Vagina (tissue), 2 donors: ENCODE data around the gene CCL5. TPM values are rescaled to one million over a fixed set of nuclear protein-coding genes. Genes with fewer than 3 reads are reported as not detected.

Experiments used
- DNase-seq, 2 donors: peaks; one replicate each; pipeline ENCODE4 v3.0.0-alpha.2; 2017; ENCODE audit errors: extremely low spot score in 2 of 2
- H3K27ac ChIP-seq: fragments of 200-600 bp; sonication (generic); one replicate; pipeline ENCODE4 v1.5.1; 2019
- H3K27me3 ChIP-seq: fragments of 200-600 bp; sonication (generic); one replicate; pipeline ENCODE4 v1.5.1; 2019
- H3K36me3 ChIP-seq, 2 donors: fragments of 200-600 bp; sonication (generic); one replicate each; pipeline ENCODE4 v1.5.1; 2017 to 2019
- H3K4me1 ChIP-seq: fragments of 200-600 bp; sonication (generic); one replicate; pipeline ENCODE4 v1.5.1; 2019
- H3K4me3 ChIP-seq, 2 donors: fragments of 200-600 bp; sonication (generic); 1 replicate in 1 of 2; 2 replicates in 1 of 2; pipeline ENCODE4 v1.5.1; 2016 to 2019
- H3K9me3 ChIP-seq: fragments of 200-600 bp; sonication (generic); one replicate; pipeline ENCODE4 v1.5.1; 2019
- CTCF ChIP-seq, 3 experiments: fragments of 450-650 bp in 2 of 3; fragments of 200-600 bp in 1 of 3; sonication (generic) in 1 of 3; IDR thresholded peaks; one replicate each; pipeline ENCODE4 v1.5.1; 2017 to 2019; ENCODE audit warnings: antibody characterized with exemption in 3 of 3, mild to moderate bottlenecking in 2 of 3, moderate library complexity in 2 of 3
- POLR2A ChIP-seq, 2 donors: fragments of 450-650 bp; IDR thresholded peaks; one replicate each; pipeline ENCODE4 v1.6.1; 2017; ENCODE audit warnings: antibody characterized with exemption in 2 of 2, mild to moderate bottlenecking in 2 of 2, moderate library complexity in 2 of 2
- POLR2AphosphoS5 ChIP-seq, 2 donors: sonication (generic); formaldehyde crosslinking; IDR thresholded peaks; one replicate each; pipeline ENCODE4 v1.9.0; 2017; ENCODE audit warnings: antibody characterized with exemption in 2 of 2, mild to moderate bottlenecking in 2 of 2, low read depth in 1 of 2; ENCODE audit not compliant: insufficient read depth in 1 of 2
- intact Hi-C: fragments of 100-400 bp; cut with DNase I; formaldehyde crosslinking; loops from one replicate; pipeline ENCODE4 v1.15.1; 2023
- total RNA-seq: library from RNA; depleted of rRNA; stranded (reverse); fragments of >200 nt; gene quantifications from one replicate; pipeline ENCODE4 v1.2.3, GENCODE V29; 2016

Gene CCL5
- total RNA-seq, 1 donor from 2014 or later, result 4.9 TPM

GRCh38 chr17:35875072-35875799, 4.9 kb downstream of the CCL5 start:
- no peak for DNase-seq
- no peaks in the 10 kb centered on the region for H3K9me3 ChIP-seq
- no peaks in the 10 kb centered on the region for H3K27me3 ChIP-seq
- no peaks in the 10 kb centered on the region for H3K4me1 ChIP-seq
- H3K27ac ChIP-seq, result no peak overlapping the region
- no peaks in the 10 kb centered on the region for H3K36me3 ChIP-seq
- no peak overlapping the region for H3K4me3 ChIP-seq
- TF ChIP-seq POLR2AphosphoS5 (IDR thresholded peaks at IDR 0.05; ENCODE audit: insufficient read depth in 1 of 2, low read depth in 1 of 2) (no peak), CTCF (IDR thresholded peaks at IDR 0.05) (no peak), POLR2A (IDR thresholded peaks at IDR 0.05) (no peak)
- intact Hi-C loops, result no loop called here

GRCh38 chr17:35872196-35872980, 7.8 kb downstream of the CCL5 start:
- intact Hi-C loops, result no loop called here
- H3K4me1 ChIP-seq, result no peaks in the 10 kb centered on the region
- no peaks in the 10 kb centered on the region for H3K27me3 ChIP-seq
- H3K4me3 ChIP-seq, result no peak overlapping the region
- H3K27ac ChIP-seq, result no peak overlapping the region
- no peak for DNase-seq
- H3K9me3 ChIP-seq, result no peaks in the 10 kb centered on the region
- no peak for TF ChIP-seq POLR2AphosphoS5 (IDR thresholded peaks at IDR 0.05; ENCODE audit: insufficient read depth in 1 of 2, low read depth in 1 of 2)
- TF ChIP-seq POLR2A (IDR thresholded peaks at IDR 0.05), result no peak
- TF ChIP-seq CTCF (IDR thresholded peaks at IDR 0.05), result no peak
- no peaks in the 10 kb centered on the region for H3K36me3 ChIP-seq

- intact Hi-C loops, result no loop called here
These were observed 9.0 kb downstream of the CCL5 start for GRCh38 chr17:35870906-35871819.

GRCh38 chr17:35868737-35869136, 11.4 kb downstream of the CCL5 start, which contains the start of gene HEATR9:
Gene HEATR9, minus strand, starts transcription at chr17:35868891. Its CDS starts 149 bp downstream, at chr17:35868742.
- peaks cover 12% of the 10 kb centered on the region for H3K4me1 ChIP-seq
- no peak within 1 kb of the TSS for H3K4me3 ChIP-seq
- intact Hi-C loops, result no loop called here
- TF ChIP-seq POLR2AphosphoS5 (IDR thresholded peaks at IDR 0.05; ENCODE audit: insufficient read depth in 1 of 2, low read depth in 1 of 2) (no peak), CTCF (IDR thresholded peaks at IDR 0.05) (no peak), POLR2A (IDR thresholded peaks at IDR 0.05) (no peak)
- H3K36me3 ChIP-seq, result no peaks in the 10 kb centered on the region
- no peak for DNase-seq
- no peaks in the 10 kb centered on the region for H3K9me3 ChIP-seq
- H3K27ac ChIP-seq, result no peak within 1 kb of the TSS
- no peaks in the 10 kb centered on the region for H3K27me3 ChIP-seq

More at GRCh38 chr17:35870906-35871819, 9.0 kb downstream of the CCL5 start:
- no peak for DNase-seq
- Histone ChIP-seq H3K4me1 (peaks cover 5% of the 10 kb centered on the region), H3K4me3 (no peak overlapping the region), H3K27me3 (no peaks in the 10 kb centered on the region), H3K27ac (no peak overlapping the region), H3K36me3 (no peaks in the 10 kb centered on the region), H3K9me3 (no peaks in the 10 kb centered on the region)
- TF ChIP-seq CTCF (IDR thresholded peaks at IDR 0.05), result no peak
- no peak for TF ChIP-seq POLR2AphosphoS5 (IDR thresholded peaks at IDR 0.05; ENCODE audit: insufficient read depth in 1 of 2, low read depth in 1 of 2)
- no peak for TF ChIP-seq POLR2A (IDR thresholded peaks at IDR 0.05)
